ENCODE results near the gene ACBD3.

ACBD3 gene

DNA sequence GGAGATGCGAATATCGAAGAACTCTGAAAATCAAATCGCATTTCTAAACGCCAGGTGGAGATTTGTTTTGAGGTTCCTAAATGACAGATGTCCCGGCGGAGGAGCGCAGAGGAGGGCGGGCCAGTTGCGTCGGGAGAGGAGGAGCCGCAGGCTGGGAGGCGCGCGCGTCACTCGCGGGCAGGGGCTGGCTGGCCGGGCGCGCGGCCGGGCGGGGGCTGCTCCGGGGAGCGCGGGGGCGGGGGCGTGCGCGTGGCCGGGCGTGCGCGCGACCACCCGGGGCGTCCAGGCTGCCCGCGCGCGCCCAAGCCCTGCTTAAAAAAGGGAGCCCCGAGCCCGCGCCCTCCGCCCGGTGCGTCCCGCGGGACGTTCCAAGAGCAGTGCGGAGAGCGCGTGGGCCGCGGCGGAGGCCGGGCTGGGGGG lies 76.7 kb downstream of the ACBD3 start:
- peak overlapping the region; percentile 99 for H3K27ac ChIP-seq
- TF ChIP-seq, protein P1, sequence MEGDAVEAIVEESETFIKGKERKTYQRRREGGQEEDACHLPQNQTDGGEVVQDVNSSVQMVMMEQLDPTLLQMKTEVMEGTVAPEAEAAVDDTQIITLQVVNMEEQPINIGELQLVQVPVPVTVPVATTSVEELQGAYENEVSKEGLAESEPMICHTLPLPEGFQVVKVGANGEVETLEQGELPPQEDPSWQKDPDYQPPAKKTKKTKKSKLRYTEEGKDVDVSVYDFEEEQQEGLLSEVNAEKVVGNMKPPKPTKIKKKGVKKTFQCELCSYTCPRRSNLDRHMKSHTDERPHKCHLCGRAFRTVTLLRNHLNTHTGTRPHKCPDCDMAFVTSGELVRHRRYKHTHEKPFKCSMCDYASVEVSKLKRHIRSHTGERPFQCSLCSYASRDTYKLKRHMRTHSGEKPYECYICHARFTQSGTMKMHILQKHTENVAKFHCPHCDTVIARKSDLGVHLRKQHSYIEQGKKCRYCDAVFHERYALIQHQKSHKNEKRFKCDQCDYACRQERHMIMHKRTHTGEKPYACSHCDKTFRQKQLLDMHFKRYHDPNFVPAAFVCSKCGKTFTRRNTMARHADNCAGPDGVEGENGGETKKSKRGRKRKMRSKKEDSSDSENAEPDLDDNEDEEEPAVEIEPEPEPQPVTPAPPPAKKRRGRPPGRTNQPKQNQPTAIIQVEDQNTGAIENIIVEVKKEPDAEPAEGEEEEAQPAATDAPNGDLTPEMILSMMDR (conservative IDR thresholded peaks at IDR 0.05): peak; percentile 25

DNA sequence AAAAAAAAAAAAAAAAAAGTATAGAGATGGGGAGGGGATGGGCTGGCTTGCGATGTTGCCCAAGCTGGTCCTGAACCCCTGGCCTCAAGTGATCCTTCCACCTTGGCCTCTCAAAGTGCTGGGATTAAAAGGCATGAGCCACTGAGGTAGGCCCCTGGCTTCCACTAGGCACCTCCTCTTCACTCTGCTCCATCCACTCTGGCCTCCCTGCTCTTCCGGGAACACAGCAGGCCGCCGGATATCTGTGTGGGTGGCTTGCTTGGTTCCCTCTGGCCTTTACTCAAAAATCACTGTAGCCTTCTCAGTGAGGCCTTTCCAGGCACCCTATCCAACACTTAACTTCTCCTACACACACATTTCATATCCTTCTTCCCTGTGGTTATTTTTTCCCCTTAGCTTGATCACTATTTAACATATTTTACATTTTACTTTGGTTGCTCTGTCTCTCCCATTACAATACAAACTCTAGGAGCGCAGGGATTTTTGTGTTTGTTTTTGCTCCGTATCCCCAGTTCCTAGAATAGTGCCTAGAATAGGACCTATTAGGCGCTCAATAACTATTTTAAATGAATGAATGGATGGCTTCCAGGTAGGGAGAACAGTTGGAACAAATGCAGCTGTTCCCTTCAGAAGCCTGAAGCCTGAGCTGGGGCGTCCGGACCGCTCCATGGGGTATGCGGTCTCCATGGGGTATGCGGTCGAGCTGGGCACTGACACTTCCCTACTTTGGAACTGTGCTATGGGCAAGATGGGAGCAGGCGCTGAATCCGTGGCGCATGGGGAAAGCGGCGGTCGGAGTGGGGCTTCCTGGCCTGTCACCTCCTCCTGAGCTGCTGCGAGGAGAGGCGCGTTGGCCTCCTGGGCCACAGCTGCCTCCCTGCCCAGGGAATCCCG lies 77.4 kb downstream of the ACBD3 start:
- TF ChIP-seq, protein P1 (conservative IDR thresholded peaks at IDR 0.05): no peak
- peak overlapping the region; percentile 99 for H3K27ac ChIP-seq

DNA sequence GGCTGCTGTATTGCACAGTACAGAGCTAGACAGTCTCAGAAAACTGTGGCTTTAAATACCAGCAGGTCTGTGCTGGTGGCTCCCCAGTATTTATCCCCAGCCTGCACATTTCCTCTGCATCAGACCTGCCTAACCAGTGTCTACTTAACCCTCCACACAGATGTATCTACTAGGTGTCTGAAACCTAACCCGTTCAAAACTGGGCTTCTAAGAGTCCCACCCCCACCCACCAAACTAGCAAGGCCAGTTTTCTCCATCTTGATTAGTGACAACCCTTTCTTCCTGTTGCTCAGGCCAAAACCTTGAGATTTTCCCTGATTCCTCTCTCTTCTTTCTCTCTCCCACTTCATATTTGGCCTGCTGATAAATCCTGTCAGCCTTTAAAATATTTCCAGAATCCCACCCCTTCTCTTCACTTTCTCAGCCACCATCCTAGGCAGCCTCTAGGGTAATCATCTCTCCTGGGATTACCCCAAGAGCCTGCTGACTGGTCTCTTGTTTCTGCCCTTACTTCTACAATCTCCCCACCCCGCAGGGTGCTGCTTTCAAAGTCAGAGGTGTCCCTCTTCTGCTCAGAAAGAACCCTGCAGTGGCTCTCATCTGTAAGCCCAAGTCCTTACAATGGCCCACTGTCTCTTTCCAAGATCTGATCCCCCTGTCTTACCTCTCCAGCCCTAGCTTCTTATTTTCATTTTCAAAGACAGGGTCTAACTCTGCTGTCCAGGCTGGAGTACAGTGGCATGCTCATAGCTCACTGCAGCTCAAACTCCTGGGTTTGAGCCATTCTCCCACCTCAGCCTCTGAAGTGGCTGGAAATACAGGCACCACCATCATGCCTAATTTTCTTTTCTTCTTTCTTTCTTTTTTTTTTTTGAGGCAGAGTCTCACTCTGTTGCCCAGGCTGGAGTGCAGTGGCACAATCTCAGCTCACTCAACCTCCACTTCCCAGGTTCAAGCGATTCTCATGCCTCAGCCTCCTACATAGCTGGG lies 78.8 kb downstream of the ACBD3 start:
- H3K27ac ChIP-seq: peak overlapping the region; percentile 99
- TF ChIP-seq, protein P1 (conservative IDR thresholded peaks at IDR 0.05): no peak

DNA sequence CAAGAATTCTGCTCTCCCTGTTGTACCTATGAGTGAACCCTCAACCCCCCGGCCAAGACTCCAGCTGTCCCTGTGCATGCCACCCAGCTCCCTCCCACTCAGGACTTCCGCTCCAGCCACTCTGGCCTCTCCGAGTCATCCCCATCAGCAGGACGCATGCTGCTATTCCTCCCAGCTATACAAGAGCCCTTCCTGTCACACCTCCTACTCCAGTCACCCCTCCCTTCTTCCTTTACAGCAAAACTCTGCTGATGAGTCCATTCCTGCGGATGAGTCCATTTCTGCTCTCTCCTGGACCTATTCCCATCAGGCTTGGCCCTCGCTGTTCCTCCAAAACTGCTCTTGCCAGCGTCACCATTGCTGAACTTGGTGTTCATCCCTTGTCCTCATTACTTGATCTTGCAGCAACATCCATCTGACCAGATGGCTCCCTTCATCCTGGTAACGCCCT lies 81.8 kb downstream of the ACBD3 start:
- TF ChIP-seq, protein P1 (conservative IDR thresholded peaks at IDR 0.05): no peak
- H3K27ac ChIP-seq: no peak overlapping the region

DNA sequence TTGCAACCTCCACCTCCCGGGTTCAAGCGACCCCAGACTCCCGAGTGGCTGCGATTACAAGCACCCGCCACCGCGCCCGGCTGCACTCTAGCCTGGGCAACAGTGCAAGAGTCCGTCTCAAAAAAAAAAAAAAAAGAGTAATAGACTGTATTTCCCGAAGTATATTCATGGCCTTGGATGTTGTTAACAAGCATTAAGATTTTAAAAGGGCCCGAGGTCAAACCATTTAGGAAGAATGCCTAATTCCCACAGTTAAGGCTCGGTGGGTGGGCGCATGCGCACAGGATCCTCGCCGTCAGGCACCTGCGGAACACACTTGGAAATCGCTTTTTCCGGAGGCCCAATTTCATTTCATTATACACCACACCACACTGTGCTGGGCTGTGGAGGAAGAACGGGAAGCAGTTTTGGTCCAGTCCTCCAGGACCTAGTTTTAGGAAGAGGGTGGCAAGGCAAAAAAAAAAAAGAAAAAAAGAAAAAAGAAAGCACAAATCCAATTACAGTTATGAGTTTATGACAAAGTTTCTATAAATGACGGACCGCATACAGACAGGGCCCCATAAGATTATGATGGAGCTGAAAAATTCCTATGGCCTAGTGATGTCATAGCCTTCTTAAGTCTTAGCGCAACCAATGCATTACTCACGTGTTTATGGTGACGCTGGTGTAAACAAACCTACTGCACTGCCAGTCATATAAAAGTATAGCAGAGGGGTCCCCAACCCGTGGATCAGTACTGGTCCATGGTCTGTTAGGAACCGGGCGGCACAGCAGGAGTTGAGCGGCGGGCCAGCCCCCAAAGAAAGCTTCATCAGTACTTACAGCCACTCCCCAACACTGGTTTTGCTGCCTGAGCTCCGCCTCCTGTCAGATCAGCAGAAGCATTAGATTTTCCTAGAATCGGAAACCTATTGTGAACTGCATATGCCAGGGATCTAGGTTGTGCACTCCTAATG lies 85.8 kb downstream of the ACBD3 start:
- H3K27ac ChIP-seq: 0 out of 2 replicates have a peak overlapping the region, but pooled peaks have one; percentile 4
- TF ChIP-seq, protein P1 (conservative IDR thresholded peaks at IDR 0.05): no peak; the same call in 1 of the 2 replicates

DNA sequence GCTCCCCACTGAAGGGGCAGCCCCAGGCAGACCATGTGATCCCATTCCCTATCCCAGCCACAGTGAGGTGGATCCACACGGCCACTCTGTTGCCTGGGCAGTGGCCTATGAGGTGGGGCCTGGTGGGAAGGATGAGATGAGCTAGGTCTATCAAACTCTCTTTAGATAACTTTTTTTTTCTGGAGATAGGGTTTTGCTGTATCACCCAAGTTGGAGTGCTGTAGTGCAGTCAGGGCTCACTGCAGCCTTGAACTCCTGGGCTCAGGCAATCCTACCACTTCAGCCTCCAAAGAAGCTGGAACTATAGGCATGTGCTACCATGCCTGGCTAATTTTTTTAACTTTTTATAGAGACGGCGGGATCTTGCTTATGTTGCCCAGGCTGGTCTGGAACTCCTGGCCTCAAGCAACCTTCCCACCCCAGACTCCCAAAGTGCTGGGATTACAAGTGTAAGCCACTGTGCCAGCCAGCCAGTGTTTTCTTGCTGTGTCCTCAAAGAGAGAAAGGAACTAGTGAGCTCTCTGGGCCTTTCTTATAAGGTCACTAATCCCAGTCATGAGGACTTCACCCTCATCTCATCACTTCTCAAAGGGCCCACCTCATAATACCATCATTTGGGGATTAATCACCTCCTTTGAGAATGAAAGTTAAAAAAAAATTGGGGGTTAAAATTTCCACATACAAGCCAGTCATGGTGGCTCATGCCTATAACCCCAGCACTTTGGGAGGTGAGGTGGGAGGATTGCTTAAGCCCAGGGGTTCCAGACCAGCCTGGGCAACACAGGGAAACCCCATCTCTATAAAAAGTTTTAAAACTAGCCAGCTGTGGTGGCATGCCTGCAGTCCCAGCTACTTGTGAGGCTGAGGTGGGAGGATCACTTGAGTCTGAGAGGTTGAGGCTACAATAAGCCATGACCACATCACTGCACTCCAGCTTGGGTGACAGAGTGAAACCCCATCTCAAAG lies 87.4 kb downstream of the ACBD3 start:
- TF ChIP-seq, protein P1 (conservative IDR thresholded peaks at IDR 0.05): no peak
- H3K27ac ChIP-seq: no peak overlapping the region
